HEK293 (cell line): ENCODE results near the gene DAZAP1.

Experiments
- CTCF ChIA-PET: fragments of 350-600 bp; formaldehyde crosslinking; extraction: SDS; loops from one replicate; lab custom pipeline; 2021; ENCODE audit warnings: antibody characterized with exemption; lab: Yijun Ruan, JAX
- POLR2A ChIA-PET: fragments of 300-600 bp; formaldehyde crosslinking; extraction: SDS; loops from one replicate; lab custom pipeline; 2020; ENCODE audit warnings: antibody characterized with exemption, inconsistent platforms; lab: Yijun Ruan, JAX
- H3K27ac ChIP-seq: fragments of 200-500 bp; sonication (Bioruptor generic); 2 replicates; pipeline ENCODE4 v1.5.1; 2014; ENCODE audit warnings: low read depth, low read length, control low read depth, inconsistent platforms; ENCODE audit errors: extremely low read depth
- H3K36me3 ChIP-seq, 2 experiments: fragments of 200-500 bp in 1 of 2; sonication (Bioruptor generic) in 1 of 2; 1 replicate in 1 of 2; 2 replicates in 1 of 2; pipeline ENCODE4 v1.5.1; 2014 to 2017; ENCODE audit warnings: inconsistent platforms in 2 of 2, low read length in 2 of 2; ENCODE audit not compliant: control insufficient read depth in 2 of 2, insufficient read depth in 1 of 2
- H3K4me1 ChIP-seq: fragments of 200-500 bp; sonication (Bioruptor generic); 2 replicates; pipeline ENCODE4 v1.5.1; 2014; ENCODE audit warnings: mild to moderate bottlenecking, low read length, inconsistent platforms; ENCODE audit not compliant: control insufficient read depth, insufficient read depth
- H3K4me3 ChIP-seq: 2 replicates; pipeline ENCODE4 v1.5.1; 2011; ENCODE audit warnings: low read depth, mild to moderate bottlenecking, control low read depth, low read length, moderate library complexity
- H3K9me3 ChIP-seq: fragments of 200-500 bp; sonication (Bioruptor generic); 2 replicates; pipeline ENCODE4 v1.5.1; 2014; ENCODE audit warnings: low read depth, low read length, inconsistent platforms; ENCODE audit not compliant: control insufficient read depth, insufficient read depth
- BCL11B ChIP-seq: fragments of 450-650 bp; formaldehyde crosslinking; IDR thresholded peaks from 2 replicates; pipeline ENCODE4 v1.5.1; 2016; ENCODE audit warnings: low read depth, missing biosample characterization, missing genetic modification characterization
- KLF1 ChIP-seq: fragments of 450-650 bp; formaldehyde crosslinking; IDR thresholded peaks from 2 replicates; pipeline ENCODE4 v1.5.1; 2016; ENCODE audit warnings: missing biosample characterization, missing genetic modification characterization
- MZF1 ChIP-seq: fragments of 450-650 bp; formaldehyde crosslinking; IDR thresholded peaks from 2 replicates; pipeline ENCODE4 v1.5.1; 2017; ENCODE audit warnings: missing biosample characterization, missing genetic modification characterization, borderline replicate concordance
- ZBTB44 ChIP-seq: fragments of 450-650 bp; IDR thresholded peaks from 2 replicates; pipeline ENCODE4 v1.5.1; 2018; ENCODE audit warnings: missing biosample characterization, mild to moderate bottlenecking, missing genetic modification characterization
- ZBTB7A ChIP-seq: fragments of 450-650 bp; formaldehyde crosslinking; IDR thresholded peaks from 2 replicates; pipeline ENCODE4 v1.5.1; 2016; ENCODE audit warnings: low read depth, missing biosample characterization, missing genetic modification characterization
- ZBTB8A ChIP-seq: fragments of 450-650 bp; formaldehyde crosslinking; IDR thresholded peaks from 2 replicates; pipeline ENCODE4 v1.5.1; 2016; ENCODE audit warnings: missing biosample characterization, missing genetic modification characterization
- ZFP37 ChIP-seq: fragments of 450-650 bp; formaldehyde crosslinking; IDR thresholded peaks from 2 replicates; pipeline ENCODE4 v1.5.1; 2016; ENCODE audit warnings: missing biosample characterization, missing genetic modification characterization
- ZFP41 ChIP-seq: fragments of 450-650 bp; formaldehyde crosslinking; IDR thresholded peaks from 2 replicates; pipeline ENCODE4 v1.5.1; 2016; ENCODE audit warnings: missing biosample characterization, missing genetic modification characterization, borderline replicate concordance
- ZNF138 ChIP-seq: fragments of 450-650 bp; formaldehyde crosslinking; IDR thresholded peaks from 2 replicates; pipeline ENCODE4 v1.5.1; 2016; ENCODE audit warnings: missing biosample characterization, missing genetic modification characterization, borderline replicate concordance
- ZNF335 ChIP-seq: fragments of 450-650 bp; formaldehyde crosslinking; conservative IDR thresholded peaks from 2 replicates; pipeline ENCODE4 v1.5.1; 2016; ENCODE audit warnings: missing biosample characterization, missing genetic modification characterization
- ZNF37A ChIP-seq: fragments of 450-650 bp; IDR thresholded peaks from 2 replicates; pipeline ENCODE4 v1.5.1; 2018; ENCODE audit warnings: missing biosample characterization, missing genetic modification characterization
- ZNF404 ChIP-seq: fragments of 450-650 bp; formaldehyde crosslinking; IDR thresholded peaks from 2 replicates; pipeline ENCODE4 v1.5.1; 2017; ENCODE audit warnings: missing biosample characterization, missing genetic modification characterization
- ZNF48 ChIP-seq: fragments of 450-650 bp; formaldehyde crosslinking; IDR thresholded peaks from 2 replicates; pipeline ENCODE4 v1.5.1; 2016; ENCODE audit warnings: missing biosample characterization, missing genetic modification characterization
- ZNF610 ChIP-seq: fragments of 450-650 bp; formaldehyde crosslinking; IDR thresholded peaks from 2 replicates; pipeline ENCODE4 v1.5.1; 2016; ENCODE audit warnings: missing biosample characterization, missing genetic modification characterization, borderline replicate concordance
- ZNF76 ChIP-seq: fragments of 450-650 bp; formaldehyde crosslinking; IDR thresholded peaks from 2 replicates; pipeline ENCODE4; 2016; ENCODE audit warnings: low read depth, missing biosample characterization, missing genetic modification characterization, borderline replicate concordance
- ZSCAN5A ChIP-seq: fragments of 450-650 bp; formaldehyde crosslinking; IDR thresholded peaks from 2 replicates; pipeline ENCODE4 v1.5.1; 2016; ENCODE audit warnings: missing biosample characterization, missing genetic modification characterization
- TF ChIP-seq, protein P1 (sequence below): fragments of 450-650 bp; formaldehyde crosslinking; IDR thresholded peaks from 2 replicates; pipeline ENCODE4 v1.5.0; 2017; ENCODE audit warnings: missing biosample characterization, missing genetic modification characterization, borderline replicate concordance
- TF ChIP-seq, protein P2 (sequence below): fragments of 450-650 bp; formaldehyde crosslinking; IDR thresholded peaks from 2 replicates; pipeline ENCODE4 v1.5.1; 2017; ENCODE audit warnings: missing biosample characterization, missing genetic modification characterization
- TF ChIP-seq, protein P3 (sequence below): fragments of 450-650 bp; formaldehyde crosslinking; IDR thresholded peaks from 2 replicates; pipeline ENCODE4 v1.5.1; 2016; ENCODE audit warnings: missing biosample characterization, missing genetic modification characterization
- TF ChIP-seq, protein P4 (sequence below): fragments of 450-650 bp; formaldehyde crosslinking; IDR thresholded peaks from 2 replicates; pipeline ENCODE4 v1.5.1; 2016; ENCODE audit warnings: missing biosample characterization, missing genetic modification characterization
- TF ChIP-seq, protein P5 (sequence below): fragments of 450-650 bp; formaldehyde crosslinking; IDR thresholded peaks from 2 replicates; pipeline ENCODE4 v1.5.1; 2016; ENCODE audit warnings: missing biosample characterization, missing genetic modification characterization

The DAZAP1 gene

DNA sequence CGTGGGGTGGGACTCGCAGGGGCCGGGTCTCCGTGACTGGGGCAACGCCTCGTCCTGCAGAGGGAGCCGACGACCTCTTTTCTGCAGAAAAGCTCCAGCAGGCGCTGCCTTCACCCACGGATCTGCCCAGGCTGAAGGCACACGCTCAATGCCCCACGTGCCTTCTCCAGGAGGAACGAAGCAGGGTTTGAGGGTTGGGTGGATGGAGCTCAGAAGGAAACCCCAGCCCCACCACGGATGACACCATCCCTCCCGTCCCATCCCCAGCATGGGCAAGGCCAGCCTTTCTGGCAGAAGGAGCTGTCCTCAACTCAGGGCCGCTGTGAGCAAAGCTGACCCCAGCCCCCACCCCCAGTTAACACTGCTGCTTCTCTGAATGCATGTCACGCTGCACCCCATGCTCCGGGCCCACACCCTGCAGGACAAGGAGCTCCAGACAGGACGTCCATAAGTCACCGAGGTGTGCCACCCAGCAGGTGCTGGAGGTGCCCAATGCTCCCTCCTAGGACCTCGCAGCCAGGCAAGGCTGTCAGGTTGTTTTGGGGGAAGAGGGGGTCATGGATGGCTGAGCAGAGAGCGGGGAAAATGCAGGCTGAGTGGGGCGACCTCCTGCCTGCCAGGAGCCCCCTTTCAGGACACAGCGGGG is 64.3 kb downstream of the DAZAP1 start (continued):
- TF ChIP-seq, protein P1, sequence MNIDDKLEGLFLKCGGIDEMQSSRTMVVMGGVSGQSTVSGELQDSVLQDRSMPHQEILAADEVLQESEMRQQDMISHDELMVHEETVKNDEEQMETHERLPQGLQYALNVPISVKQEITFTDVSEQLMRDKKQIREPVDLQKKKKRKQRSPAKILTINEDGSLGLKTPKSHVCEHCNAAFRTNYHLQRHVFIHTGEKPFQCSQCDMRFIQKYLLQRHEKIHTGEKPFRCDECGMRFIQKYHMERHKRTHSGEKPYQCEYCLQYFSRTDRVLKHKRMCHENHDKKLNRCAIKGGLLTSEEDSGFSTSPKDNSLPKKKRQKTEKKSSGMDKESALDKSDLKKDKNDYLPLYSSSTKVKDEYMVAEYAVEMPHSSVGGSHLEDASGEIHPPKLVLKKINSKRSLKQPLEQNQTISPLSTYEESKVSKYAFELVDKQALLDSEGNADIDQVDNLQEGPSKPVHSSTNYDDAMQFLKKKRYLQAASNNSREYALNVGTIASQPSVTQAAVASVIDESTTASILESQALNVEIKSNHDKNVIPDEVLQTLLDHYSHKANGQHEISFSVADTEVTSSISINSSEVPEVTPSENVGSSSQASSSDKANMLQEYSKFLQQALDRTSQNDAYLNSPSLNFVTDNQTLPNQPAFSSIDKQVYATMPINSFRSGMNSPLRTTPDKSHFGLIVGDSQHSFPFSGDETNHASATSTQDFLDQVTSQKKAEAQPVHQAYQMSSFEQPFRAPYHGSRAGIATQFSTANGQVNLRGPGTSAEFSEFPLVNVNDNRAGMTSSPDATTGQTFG (tag by site-specific recombination): no peak
- TF ChIP-seq ZNF404 (tag by site-specific recombination) (no peak), ZNF335 (tag by site-specific recombination) (no peak), ZFP37 (tag by site-specific recombination) (no peak), ZBTB8A (tag by site-specific recombination) (peak; percentile 30; the same call in 1 of the 2 replicates), ZNF610 (tag by site-specific recombination) (no peak), ZBTB44 (tag by site-specific recombination) (no peak)
- TF ChIP-seq, protein P2, sequence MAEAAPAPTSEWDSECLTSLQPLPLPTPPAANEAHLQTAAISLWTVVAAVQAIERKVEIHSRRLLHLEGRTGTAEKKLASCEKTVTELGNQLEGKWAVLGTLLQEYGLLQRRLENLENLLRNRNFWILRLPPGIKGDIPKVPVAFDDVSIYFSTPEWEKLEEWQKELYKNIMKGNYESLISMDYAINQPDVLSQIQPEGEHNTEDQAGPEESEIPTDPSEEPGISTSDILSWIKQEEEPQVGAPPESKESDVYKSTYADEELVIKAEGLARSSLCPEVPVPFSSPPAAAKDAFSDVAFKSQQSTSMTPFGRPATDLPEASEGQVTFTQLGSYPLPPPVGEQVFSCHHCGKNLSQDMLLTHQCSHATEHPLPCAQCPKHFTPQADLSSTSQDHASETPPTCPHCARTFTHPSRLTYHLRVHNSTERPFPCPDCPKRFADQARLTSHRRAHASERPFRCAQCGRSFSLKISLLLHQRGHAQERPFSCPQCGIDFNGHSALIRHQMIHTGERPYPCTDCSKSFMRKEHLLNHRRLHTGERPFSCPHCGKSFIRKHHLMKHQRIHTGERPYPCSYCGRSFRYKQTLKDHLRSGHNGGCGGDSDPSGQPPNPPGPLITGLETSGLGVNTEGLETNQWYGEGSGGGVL (tag by site-specific recombination): no peak
- TF ChIP-seq, protein P3, sequence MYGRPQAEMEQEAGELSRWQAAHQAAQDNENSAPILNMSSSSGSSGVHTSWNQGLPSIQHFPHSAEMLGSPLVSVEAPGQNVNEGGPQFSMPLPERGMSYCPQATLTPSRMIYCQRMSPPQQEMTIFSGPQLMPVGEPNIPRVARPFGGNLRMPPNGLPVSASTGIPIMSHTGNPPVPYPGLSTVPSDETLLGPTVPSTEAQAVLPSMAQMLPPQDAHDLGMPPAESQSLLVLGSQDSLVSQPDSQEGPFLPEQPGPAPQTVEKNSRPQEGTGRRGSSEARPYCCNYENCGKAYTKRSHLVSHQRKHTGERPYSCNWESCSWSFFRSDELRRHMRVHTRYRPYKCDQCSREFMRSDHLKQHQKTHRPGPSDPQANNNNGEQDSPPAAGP (tag by site-specific recombination): no peak

DNA sequence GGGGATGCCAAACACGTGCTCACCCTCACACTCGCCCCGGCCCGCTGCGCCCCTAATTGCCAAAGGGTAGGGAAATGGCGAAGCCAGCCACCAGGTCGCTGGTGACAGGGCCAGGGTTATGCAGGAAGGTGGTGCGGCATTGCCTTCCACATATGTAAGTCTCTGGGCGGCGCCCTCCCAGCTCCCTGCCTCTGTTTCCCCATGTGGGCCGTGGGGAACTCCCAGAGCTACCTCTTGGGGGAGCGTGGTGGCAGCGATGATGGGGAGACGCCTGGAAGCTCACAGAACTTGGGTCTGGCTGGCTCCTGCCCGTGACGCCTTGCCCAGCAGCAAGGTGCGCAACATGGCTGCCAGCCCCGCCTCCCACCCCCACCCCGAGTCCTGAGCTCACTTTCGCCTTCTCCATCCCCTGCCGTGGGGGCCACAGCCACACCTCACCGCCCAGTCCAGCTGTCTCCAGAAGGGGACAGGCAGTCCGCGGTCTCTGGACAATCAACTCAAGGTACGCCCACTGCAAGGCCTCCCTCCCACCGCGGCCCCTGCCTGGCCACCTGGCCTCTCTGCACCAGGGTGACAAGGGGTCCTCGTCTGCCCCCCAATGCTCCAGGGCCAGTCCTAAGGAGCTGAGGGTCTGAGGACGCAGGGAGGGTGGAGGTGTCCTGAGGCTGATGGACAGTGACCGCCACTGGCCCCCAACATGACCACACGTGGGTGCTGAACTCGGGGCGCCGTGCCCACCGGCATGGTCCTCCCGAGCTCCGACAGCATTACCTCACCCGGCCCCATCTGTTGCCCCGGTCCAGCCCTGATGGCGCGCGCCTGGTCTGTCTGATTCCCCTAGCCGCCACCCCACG is 65.1 kb downstream of the DAZAP1 start:
- H3K4me3 ChIP-seq: no peak overlapping the region
- H3K27ac ChIP-seq: no peak overlapping the region
- peaks cover 4 to 27% of the 10 kb centered on the region in 2 experiments; a peak in 2 of 3 replicates for H3K36me3 ChIP-seq
- POLR2A ChIA-PET: interaction anchor here (0.6 to 2.2 kb wide), 10 partner anchors 13 to 204 kb away, joined by 3 to 6 read pairs (median 4); partner anchors contain the start of genes CIRBP and REEP6
- CTCF ChIA-PET: interaction anchor here (0.7 to 0.9 kb wide), 2 partner anchors 74 to 193 kb away, joined by 3 read pairs; no protein-coding TSS in a partner anchor
- no peaks in the 10 kb centered on the region for H3K9me3 ChIP-seq
- H3K4me1 ChIP-seq: peaks cover 12% of the 10 kb centered on the region
- peak; percentile 61 for TF ChIP-seq BCL11B (tag by site-specific recombination)
- no peak for TF ChIP-seq ZNF76
- no peak for TF ChIP-seq ZFP41 (tag by site-specific recombination)
- no peak for TF ChIP-seq ZNF138 (tag by site-specific recombination)
- no peak for TF ChIP-seq ZNF37A
- no peak for TF ChIP-seq ZSCAN5A (tag by site-specific recombination)
- TF ChIP-seq ZNF48 (tag by site-specific recombination): no peak
- 0 out of 2 replicates have a peak, but pooled peaks have one; percentile 27 for TF ChIP-seq ZBTB7A
- TF ChIP-seq, protein P4, sequence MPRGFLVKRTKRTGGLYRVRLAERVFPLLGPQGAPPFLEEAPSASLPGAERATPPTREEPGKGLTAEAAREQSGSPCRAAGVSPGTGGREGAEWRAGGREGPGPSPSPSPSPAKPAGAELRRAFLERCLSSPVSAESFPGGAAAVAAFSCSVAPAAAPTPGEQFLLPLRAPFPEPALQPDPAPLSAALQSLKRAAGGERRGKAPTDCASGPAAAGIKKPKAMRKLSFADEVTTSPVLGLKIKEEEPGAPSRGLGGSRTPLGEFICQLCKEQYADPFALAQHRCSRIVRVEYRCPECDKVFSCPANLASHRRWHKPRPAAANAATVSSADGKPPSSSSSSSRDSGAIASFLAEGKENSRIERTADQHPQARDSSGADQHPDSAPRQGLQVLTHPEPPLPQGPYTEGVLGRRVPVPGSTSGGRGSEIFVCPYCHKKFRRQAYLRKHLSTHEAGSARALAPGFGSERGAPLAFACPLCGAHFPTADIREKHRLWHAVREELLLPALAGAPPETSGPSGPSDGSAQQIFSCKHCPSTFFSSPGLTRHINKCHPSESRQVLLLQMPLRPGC (tag by site-specific recombination): no peak
- TF ChIP-seq, protein P5, sequence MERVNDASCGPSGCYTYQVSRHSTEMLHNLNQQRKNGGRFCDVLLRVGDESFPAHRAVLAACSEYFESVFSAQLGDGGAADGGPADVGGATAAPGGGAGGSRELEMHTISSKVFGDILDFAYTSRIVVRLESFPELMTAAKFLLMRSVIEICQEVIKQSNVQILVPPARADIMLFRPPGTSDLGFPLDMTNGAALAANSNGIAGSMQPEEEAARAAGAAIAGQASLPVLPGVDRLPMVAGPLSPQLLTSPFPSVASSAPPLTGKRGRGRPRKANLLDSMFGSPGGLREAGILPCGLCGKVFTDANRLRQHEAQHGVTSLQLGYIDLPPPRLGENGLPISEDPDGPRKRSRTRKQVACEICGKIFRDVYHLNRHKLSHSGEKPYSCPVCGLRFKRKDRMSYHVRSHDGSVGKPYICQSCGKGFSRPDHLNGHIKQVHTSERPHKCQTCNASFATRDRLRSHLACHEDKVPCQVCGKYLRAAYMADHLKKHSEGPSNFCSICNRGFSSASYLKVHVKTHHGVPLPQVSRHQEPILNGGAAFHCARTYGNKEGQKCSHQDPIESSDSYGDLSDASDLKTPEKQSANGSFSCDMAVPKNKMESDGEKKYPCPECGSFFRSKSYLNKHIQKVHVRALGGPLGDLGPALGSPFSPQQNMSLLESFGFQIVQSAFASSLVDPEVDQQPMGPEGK (tag by site-specific recombination): no peak
- no peak for TF ChIP-seq KLF1
- TF ChIP-seq MZF1 (tag by site-specific recombination): no peak
